Measurements from ENCODE around the gene DCAF5. TPM values are rescaled to one million over a fixed set of nuclear protein-coding genes. Genes with fewer than 3 reads are reported as not detected.

The DCAF5 gene
- total RNA-seq, 2 experiments from 2014 or later, result 56.1 to 59.0 TPM

DNA sequence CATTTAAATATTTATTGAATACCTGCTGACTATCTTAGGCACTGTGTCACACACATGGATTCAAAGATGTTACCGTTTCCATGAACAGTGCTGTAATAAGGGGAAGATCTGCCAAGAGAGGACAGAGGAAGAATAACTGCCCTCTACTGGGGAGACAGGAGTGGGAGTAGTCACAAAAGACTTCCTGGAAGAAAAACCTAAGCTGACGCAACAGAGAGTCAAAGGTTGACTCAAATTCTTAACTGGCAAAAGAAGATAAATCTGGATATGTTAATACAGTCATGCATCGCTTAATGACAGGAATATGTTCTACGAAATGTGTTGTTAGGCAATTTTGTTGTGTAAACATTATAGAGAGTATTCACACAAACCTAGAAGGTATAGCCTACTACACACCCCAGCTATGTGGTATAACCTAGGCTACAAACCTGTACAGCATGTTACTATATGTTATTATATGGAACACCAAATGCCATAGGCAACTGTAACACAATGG lies 51.5 kb downstream of the DCAF5 start:
- Mint-ChIP-seq H3K27me3 (no peaks in the 10 kb centered on the region), H3K4me3 (no peak overlapping the region), H3K9me3 (no peaks in the 10 kb centered on the region), H3K4me1 (peaks cover 4% of the 10 kb centered on the region), H3K36me3 (peaks cover 2% of the 10 kb centered on the region), H3K27ac (no peak overlapping the region)
- POLR2A ChIA-PET, result no interaction called here
- ATAC-seq (ENCODE audit: low read depth) (peak; percentile 67), DNase-seq (no peak)

DNA sequence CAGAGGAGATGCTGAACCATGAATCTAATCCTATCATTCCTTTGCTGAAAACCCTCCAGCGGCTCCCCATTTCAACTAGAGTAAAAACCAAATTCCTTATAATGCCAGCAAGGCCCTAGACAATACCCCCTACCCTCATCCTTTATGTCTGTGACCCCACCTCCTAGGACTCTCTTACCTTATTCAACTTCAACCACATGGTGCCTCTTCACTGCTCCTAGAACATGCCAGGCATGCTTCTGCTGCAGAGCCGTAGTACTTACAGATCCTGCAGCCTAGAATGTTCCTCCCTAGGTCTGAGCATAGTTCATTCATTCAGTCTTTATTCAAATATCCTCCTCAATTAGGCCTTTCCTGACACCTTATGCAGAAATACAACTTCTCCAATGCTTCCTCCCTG lies 54.9 kb downstream of the DCAF5 start:
- peaks cover 9% of the 10 kb centered on the region for H3K4me1 Mint-ChIP-seq
- H3K9me3 Mint-ChIP-seq, result no peaks in the 10 kb centered on the region
- no peak overlapping the region for H3K27ac Mint-ChIP-seq
- DNase-seq (no peak), ATAC-seq (ENCODE audit: low read depth) (no peak)
- POLR2A ChIA-PET, result no interaction called here
- no peak overlapping the region for H3K4me3 Mint-ChIP-seq
- no peaks in the 10 kb centered on the region for H3K27me3 Mint-ChIP-seq
- H3K36me3 Mint-ChIP-seq, result peaks cover 2% of the 10 kb centered on the region

DNA sequence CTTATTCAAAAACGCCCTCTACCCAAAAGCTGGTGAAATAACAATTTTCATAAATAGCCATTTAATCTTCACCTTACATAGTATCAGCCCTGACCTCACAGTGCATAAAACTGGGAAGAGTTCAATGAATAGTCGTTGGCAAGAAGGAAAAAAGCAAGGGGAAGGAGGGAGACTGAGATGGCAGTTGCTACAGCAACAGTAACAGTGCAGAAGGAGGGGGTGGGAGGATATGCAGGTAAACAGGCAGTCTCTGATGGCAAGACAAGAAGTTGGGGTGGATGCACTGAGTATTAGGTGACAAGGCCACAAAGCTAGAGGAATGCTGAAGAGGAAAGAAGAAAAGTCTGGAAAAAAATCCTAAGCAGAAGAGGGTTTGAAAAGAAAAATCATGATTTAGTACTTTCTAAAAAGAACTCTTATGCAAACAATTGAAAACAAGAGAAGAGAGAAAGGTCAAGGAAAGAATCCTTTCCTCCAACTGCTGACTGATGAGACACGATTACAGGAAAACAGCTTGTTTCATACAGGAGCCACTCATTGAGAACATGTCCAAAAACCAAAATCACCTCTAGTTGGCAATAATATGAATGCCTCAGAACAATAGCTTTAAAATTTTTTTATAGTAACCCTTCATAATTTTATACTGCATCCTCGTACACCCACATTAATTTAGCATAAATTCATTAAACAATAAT lies 56.0 kb downstream of the DCAF5 start:
- Mint-ChIP-seq H3K4me3 (no peak overlapping the region), H3K9me3 (no peaks in the 10 kb centered on the region), H3K4me1 (peaks cover 9% of the 10 kb centered on the region), H3K27me3 (no peaks in the 10 kb centered on the region), H3K36me3 (peaks cover 2% of the 10 kb centered on the region), H3K27ac (no peak overlapping the region)
- POLR2A ChIA-PET, result interaction anchor here (0.6 kb wide), 1 partner anchor 31 kb away, joined by 5 read pairs; no protein-coding TSS in a partner anchor
- ATAC-seq (ENCODE audit: low read depth), result no peak
- DNase-seq, result no peak

- no peak overlapping the region for H3K27ac Mint-ChIP-seq
- POLR2A ChIA-PET, result no interaction called here
- H3K9me3 Mint-ChIP-seq, result no peaks in the 10 kb centered on the region
- H3K27me3 Mint-ChIP-seq, result no peaks in the 10 kb centered on the region
- H3K4me3 Mint-ChIP-seq, result no peak overlapping the region
- peaks cover 4% of the 10 kb centered on the region for H3K36me3 Mint-ChIP-seq
- peaks cover 7% of the 10 kb centered on the region for H3K4me1 Mint-ChIP-seq
- DNase-seq (no peak), ATAC-seq (ENCODE audit: low read depth) (no peak)
Measured at GRCh38 chr14:69096246-69096645, 56.7 kb downstream of the DCAF5 start.

- no peak overlapping the region for H3K27ac Mint-ChIP-seq
- POLR2A ChIA-PET, result no interaction called here
Measured at GRCh38 chr14:69094481-69094880, 58.4 kb downstream of the DCAF5 start.

DNA sequence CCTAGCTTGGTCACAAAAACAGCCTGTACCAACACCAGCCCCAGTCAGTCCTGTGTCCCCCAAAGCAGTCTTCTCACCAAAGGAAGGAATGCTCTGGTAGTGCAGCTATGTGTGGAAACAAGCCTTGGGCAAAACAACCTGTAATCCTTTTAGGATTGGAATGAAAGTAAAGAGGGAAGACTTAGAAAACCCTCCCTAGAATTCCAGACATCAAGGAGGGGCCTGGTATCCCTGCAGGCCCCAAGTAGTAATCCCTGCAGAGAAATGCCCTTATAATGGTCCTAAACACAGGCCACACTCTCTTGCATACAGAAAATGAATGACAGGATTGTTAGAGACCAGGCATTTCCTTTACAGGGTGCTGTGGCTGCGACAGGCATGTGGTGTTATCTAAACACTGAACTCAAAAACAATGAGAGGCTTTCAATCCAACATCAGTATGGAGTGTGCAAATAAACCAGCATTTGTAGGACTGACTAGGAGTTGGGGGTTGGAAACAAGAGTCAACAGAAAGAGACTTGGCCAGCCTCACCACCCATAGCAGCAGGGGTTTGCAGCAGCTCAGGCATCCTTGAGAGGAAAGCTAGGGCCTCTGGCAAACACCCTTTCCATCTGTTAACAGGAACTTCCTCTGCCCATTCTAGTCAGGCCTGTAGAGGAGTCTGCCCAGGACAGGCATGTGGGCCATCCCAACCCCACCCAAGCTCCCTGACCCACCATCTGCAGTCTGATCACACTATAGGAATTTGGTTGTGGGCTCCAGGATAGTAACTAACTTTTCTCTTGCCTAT lies 59.1 kb downstream of the DCAF5 start:
- H3K9me3 Mint-ChIP-seq, result no peaks in the 10 kb centered on the region
- peaks cover 5% of the 10 kb centered on the region for H3K4me1 Mint-ChIP-seq
- H3K27ac Mint-ChIP-seq, result no peak overlapping the region
- DNase-seq, result no peak
- POLR2A ChIA-PET, result interaction anchor here (0.5 kb wide), 1 partner anchor 1853 kb away, joined by 3 read pairs; the partner anchor contains the start of gene PALS1
- no peaks in the 10 kb centered on the region for H3K27me3 Mint-ChIP-seq
- H3K36me3 Mint-ChIP-seq, result peaks cover 6% of the 10 kb centered on the region
- ATAC-seq (ENCODE audit: low read depth), result peak; percentile 36
- no peak overlapping the region for H3K4me3 Mint-ChIP-seq

More at GRCh38 chr14:69094481-69094880, 58.4 kb downstream of the DCAF5 start:
- Mint-ChIP-seq H3K9me3 (no peaks in the 10 kb centered on the region), H3K4me1 (peaks cover 5% of the 10 kb centered on the region), H3K36me3 (peaks cover 6% of the 10 kb centered on the region), H3K4me3 (no peak overlapping the region), H3K27me3 (no peaks in the 10 kb centered on the region)
- ATAC-seq (ENCODE audit: low read depth) (no peak), DNase-seq (no peak)

DNA sequence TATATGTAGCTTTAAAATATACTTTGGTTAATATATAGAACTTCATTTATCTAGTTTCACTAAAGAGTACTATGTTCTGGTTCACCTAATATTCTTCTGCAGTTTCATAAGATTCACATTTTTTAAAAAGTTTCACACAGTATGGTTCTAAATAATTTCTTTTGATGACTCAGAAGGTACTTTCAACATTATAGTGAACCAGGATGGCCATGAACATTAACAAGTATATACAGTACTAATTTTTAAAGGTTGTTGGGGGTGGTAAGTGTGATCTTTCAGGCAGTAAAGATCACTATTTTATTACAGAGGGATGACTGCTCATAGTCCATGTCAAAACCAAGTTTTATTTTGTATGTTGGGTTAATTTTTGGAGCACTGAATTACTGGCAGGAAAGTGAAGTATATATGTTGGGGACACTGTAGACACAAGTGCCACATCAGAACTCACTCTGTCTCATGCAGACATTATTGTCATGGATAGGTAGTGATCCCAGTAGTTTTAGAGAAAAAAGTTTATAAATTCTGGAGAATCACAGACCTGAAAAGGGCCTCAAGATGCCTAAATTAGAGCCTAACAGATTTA lies 60.0 kb downstream of the DCAF5 start:
- Mint-ChIP-seq H3K4me3 (no peak overlapping the region), H3K9me3 (no peaks in the 10 kb centered on the region), H3K27me3 (no peaks in the 10 kb centered on the region), H3K27ac (no peak overlapping the region), H3K36me3 (peaks cover 6% of the 10 kb centered on the region), H3K4me1 (peaks cover 5% of the 10 kb centered on the region)
- DNase-seq (no peak), ATAC-seq (ENCODE audit: low read depth) (no peak)
- POLR2A ChIA-PET, result no interaction called here

- peaks cover 7% of the 10 kb centered on the region for H3K4me1 Mint-ChIP-seq
- H3K4me3 Mint-ChIP-seq, result no peak overlapping the region
- POLR2A ChIA-PET, result no interaction called here
- DNase-seq (no peak), ATAC-seq (ENCODE audit: low read depth) (no peak)
- H3K36me3 Mint-ChIP-seq, result peaks cover 10% of the 10 kb centered on the region
- no peak overlapping the region for H3K27ac Mint-ChIP-seq
- H3K27me3 Mint-ChIP-seq, result no peaks in the 10 kb centered on the region
- H3K9me3 Mint-ChIP-seq, result no peaks in the 10 kb centered on the region
Measured at GRCh38 chr14:69091695-69092094, 61.2 kb downstream of the DCAF5 start.

GRCh38 chr14:69091006-69091405 lies 61.9 kb downstream of the DCAF5 start:
- peaks cover 13% of the 10 kb centered on the region for H3K36me3 Mint-ChIP-seq
- no peaks in the 10 kb centered on the region for H3K27me3 Mint-ChIP-seq
- H3K4me1 Mint-ChIP-seq, result peaks cover 7% of the 10 kb centered on the region
- peak overlapping the region; percentile 0 for H3K27ac Mint-ChIP-seq
- ATAC-seq (ENCODE audit: low read depth) (no peak), DNase-seq (no peak)
- POLR2A ChIA-PET, result no interaction called here
- no peak overlapping the region for H3K4me3 Mint-ChIP-seq
- H3K9me3 Mint-ChIP-seq, result no peaks in the 10 kb centered on the region

GRCh38 chr14:69090187-69090789 lies 62.6 kb downstream of the DCAF5 start:
- ATAC-seq (ENCODE audit: low read depth) (peak; percentile 66), DNase-seq (no peak)
- Mint-ChIP-seq H3K9me3 (no peaks in the 10 kb centered on the region), H3K27ac (no peak overlapping the region), H3K27me3 (no peaks in the 10 kb centered on the region), H3K4me1 (peaks cover 7% of the 10 kb centered on the region), H3K36me3 (peaks cover 16% of the 10 kb centered on the region), H3K4me3 (no peak overlapping the region)
- POLR2A ChIA-PET, result no interaction called here

DNA sequence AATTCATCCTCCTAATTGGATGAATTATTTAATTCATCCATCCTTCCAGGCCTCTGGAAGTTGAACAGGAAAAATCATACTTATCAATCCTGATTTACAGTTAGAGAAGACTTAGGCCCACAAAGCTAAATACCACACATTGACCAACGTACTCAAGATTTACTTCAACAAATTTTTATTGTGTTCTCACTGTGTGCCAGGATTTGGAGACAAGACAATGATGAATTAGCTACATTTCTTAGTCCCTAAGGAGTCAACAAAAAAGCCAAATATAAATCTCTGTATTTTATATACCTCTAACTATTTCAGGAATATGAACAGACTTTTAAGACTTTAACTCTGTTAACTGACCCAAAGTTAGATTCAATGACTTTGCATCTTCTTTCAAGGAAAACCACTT lies 63.9 kb downstream of the DCAF5 start:
- ATAC-seq (ENCODE audit: low read depth) (no peak), DNase-seq (no peak)
- no peaks in the 10 kb centered on the region for H3K9me3 Mint-ChIP-seq
- POLR2A ChIA-PET, result no interaction called here
- H3K27ac Mint-ChIP-seq, result no peak overlapping the region
- peaks cover 20% of the 10 kb centered on the region for H3K36me3 Mint-ChIP-seq
- no peak overlapping the region for H3K4me3 Mint-ChIP-seq
- H3K27me3 Mint-ChIP-seq, result no peaks in the 10 kb centered on the region
- peaks cover 5% of the 10 kb centered on the region for H3K4me1 Mint-ChIP-seq

DNA sequence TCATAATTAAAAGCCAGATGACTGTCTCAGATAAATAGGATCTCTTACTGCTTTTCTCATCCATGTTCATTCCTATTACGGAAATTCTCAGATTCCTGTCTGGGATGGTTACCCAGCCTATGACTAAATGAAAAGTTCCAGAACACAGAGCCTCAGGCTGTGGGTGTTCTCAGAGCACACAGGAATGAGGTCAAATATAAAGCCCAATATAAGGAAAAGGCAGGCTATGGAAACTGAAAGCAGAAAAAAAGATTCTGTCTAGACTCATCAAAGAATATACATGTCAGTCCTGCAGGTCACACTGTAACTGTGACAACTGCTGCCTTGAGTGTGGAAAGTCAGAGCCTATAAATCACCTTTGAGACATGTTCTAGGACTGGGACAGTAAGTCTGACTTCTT lies 64.3 kb downstream of the DCAF5 start:
- no peak overlapping the region for H3K27ac Mint-ChIP-seq
- H3K4me1 Mint-ChIP-seq, result peaks cover 2% of the 10 kb centered on the region
- POLR2A ChIA-PET, result no interaction called here
- H3K9me3 Mint-ChIP-seq, result no peaks in the 10 kb centered on the region
- no peaks in the 10 kb centered on the region for H3K27me3 Mint-ChIP-seq
- DNase-seq (no peak), ATAC-seq (ENCODE audit: low read depth) (peak; percentile 50)
- no peak overlapping the region for H3K4me3 Mint-ChIP-seq
- H3K36me3 Mint-ChIP-seq, result peaks cover 21% of the 10 kb centered on the region

DNA sequence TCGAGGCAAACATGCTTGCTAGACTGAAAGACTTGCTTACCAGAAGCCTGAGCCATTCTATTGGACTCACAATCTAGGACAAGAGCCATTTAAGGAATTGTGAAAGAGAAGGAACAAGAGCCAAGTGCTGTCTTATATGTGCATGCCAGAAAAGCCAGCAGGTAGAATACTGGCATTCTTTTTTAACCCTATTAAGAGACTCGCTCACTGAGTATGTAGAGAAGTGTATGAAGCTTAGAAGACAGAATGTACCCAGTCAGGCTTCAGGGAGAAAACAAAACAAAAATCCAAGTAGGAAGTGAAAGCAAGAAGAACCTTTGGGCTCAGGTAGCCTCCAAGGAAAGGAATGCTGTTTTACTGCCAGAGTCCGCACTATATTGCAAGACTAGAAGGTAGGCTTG lies 65.9 kb downstream of the DCAF5 start:
- Mint-ChIP-seq H3K36me3 (peaks cover 26% of the 10 kb centered on the region), H3K27ac (no peak overlapping the region), H3K4me1 (peaks cover 3% of the 10 kb centered on the region), H3K4me3 (no peak overlapping the region), H3K27me3 (no peaks in the 10 kb centered on the region), H3K9me3 (no peaks in the 10 kb centered on the region)
- ATAC-seq (ENCODE audit: low read depth) (no peak), DNase-seq (no peak)
- POLR2A ChIA-PET, result no interaction called here

Data from activated naive CD8-positive, alpha-beta T cell treated with anti-CD3 and anti-CD28 coated beads, Interleukin-2, amount 10 ng/mL, durations not matched to agents 7 days and 5 days (primary cell).